Neural progenitor cell (in vitro differentiated cells): Measurements from ENCODE around the gene SAG.

Experiments used
- EZH2 ChIP-seq: fragments of 200-600 bp; sonication (generic); IDR thresholded peaks from 2 replicates; pipeline ENCODE4 v1.6.1; 2017; ENCODE audit warnings: antibody characterized with exemption, mild to moderate bottlenecking, moderate library complexity
- EZH2phosphoT487 ChIP-seq: fragments of 200-600 bp; sonication (generic); IDR thresholded peaks from 2 replicates; pipeline ENCODE4 v1.6.1; 2017; ENCODE audit warnings: antibody characterized with exemption
- TF ChIP-seq, protein P1 (sequence below): fragments of 200-600 bp; sonication (generic); IDR thresholded peaks from 2 replicates; pipeline ENCODE4 v1.5.1; 2017; ENCODE audit warnings: antibody characterized with exemption, mild to moderate bottlenecking

DNA sequence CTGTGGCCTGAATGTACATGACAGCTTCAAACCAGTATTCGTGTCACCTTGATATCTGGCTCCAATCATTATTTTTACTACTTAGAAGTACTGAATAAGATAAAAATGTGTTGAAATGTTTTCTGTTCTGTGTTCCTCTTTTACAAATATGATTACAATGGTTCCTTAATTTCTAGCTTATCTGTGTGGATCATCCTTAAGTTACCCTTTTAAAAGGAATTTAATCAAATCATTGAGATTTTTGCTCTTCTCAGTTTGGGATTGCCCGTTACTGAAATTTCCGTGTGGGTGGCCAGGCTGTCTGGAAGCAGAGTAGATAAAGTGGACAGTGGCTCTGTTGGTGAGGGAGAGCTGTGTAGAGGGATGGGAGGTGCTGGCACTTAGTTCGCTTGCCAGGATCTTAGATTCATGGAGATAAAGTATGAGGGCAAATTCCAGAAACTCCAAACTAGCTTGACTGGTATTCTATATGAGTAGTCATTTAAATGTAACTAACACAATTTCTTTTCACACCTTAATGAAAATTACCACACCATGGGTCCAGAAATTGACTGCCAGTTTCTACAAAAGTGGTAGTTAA, 27.4 kb upstream of the SAG start:
- TF ChIP-seq, protein P1, sequence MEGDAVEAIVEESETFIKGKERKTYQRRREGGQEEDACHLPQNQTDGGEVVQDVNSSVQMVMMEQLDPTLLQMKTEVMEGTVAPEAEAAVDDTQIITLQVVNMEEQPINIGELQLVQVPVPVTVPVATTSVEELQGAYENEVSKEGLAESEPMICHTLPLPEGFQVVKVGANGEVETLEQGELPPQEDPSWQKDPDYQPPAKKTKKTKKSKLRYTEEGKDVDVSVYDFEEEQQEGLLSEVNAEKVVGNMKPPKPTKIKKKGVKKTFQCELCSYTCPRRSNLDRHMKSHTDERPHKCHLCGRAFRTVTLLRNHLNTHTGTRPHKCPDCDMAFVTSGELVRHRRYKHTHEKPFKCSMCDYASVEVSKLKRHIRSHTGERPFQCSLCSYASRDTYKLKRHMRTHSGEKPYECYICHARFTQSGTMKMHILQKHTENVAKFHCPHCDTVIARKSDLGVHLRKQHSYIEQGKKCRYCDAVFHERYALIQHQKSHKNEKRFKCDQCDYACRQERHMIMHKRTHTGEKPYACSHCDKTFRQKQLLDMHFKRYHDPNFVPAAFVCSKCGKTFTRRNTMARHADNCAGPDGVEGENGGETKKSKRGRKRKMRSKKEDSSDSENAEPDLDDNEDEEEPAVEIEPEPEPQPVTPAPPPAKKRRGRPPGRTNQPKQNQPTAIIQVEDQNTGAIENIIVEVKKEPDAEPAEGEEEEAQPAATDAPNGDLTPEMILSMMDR, result no peak
- TF ChIP-seq EZH2phosphoT487 (no peak), EZH2 (no peak)
